IPS-11a (cell line): Measurements from ENCODE around the gene RGPD5.
"Not testable (repeated sequence)": the region's sequence is repeated elsewhere in the genome, so short reads cannot be mapped to it uniquely, and the experiment has no call there.

ENCODE experiments used
- H3K4me3 ChIP-seq: one replicate; pipeline ENCODE4 v1.5.1; 2013; ENCODE audit warnings: low read depth, low read length, control low read depth

The RGPD5 gene

GRCh38 chr2:109893736-109894135 is 99.6 kb downstream of the RGPD5 start:
- not testable (repeated sequence) for H3K4me3 ChIP-seq

GRCh38 chr2:109894141-109894540 is 100.0 kb downstream of the RGPD5 start:
- H3K4me3 ChIP-seq: not testable (repeated sequence)

- H3K4me3 ChIP-seq: not testable (repeated sequence)
Measured at GRCh38 chr2:109895090-109895869, 101.2 kb downstream of the RGPD5 start.

GRCh38 chr2:109896212-109896611 is 102.1 kb downstream of the RGPD5 start:
- H3K4me3 ChIP-seq: not testable (repeated sequence)

DNA sequence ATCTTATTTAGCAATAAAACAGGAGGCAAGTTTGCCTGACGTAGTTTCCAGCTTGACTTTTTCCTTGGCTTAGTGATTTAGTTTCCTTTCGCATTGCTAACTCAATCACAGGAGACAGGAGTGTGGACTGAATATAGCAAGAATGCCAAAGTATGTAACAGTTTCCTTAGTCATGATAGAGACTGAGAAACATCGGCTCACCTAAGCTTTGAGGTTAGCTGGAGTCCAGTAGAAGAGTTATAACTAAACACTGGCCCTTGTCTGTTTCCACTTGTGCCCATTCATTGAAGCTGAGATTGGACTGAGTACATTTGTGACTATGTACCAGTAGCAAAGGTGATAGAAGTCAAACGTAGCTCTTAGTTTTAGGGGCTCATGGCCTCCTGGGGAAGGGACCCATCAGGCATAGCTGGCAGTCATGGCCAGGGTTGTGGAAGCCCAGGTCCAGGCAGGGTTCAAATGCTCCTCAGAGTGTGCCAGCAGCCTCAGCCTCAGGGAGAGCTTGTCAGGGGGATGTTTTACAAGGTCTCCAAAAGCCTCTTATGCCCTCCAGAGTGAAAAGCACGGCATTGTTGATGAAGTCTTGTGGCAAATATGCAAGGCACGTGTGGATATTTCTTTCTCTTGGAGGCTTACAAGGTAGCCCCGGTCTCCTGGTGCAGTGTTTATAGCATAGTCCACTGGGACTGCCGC is 103.8 kb downstream of the RGPD5 start:
- not testable (repeated sequence) for H3K4me3 ChIP-seq

GRCh38 chr2:109898462-109899336 is 104.6 kb downstream of the RGPD5 start, which contains the start of gene LIMS3:
Gene LIMS3 (plus strand): TSS chr2:109898688. CDS start chr2:109898729, 41 bp downstream.
- H3K4me3 ChIP-seq: not testable (repeated sequence)

GRCh38 chr2:109905796-109906195 is 111.7 kb downstream of the RGPD5 start:
- not testable (repeated sequence) for H3K4me3 ChIP-seq
